Neural progenitor cell (in vitro differentiated cells): ENCODE data around the gene MYL12A. TPM values are rescaled to one million over a fixed set of nuclear protein-coding genes. Genes with fewer than 3 reads are reported as not detected.
A peak's percentile ranks its signal among the peaks of the same experiment; 100 is the strongest.

ENCODE experiments used
- DNase-seq: peaks from one replicate; pipeline ENCODE4 v3.0.0-alpha.2; 2016; ENCODE audit warnings: low spot score
- H2AFZ ChIP-seq: fragments of 200-600 bp; sonication (generic); replicated peaks from 2 replicates; pipeline ENCODE4 v1.6.1; 2016; ENCODE audit warnings: antibody characterized with exemption
- H3F3A ChIP-seq: fragments of 200-600 bp; sonication (generic); 2 replicates; pipeline ENCODE4 v1.6.1; 2016; ENCODE audit warnings: antibody characterized with exemption, low read depth
- H3K27ac ChIP-seq: fragments of 200-600 bp; sonication (generic); 2 replicates; pipeline ENCODE4 v1.5.1; 2016; ENCODE audit warnings: mild to moderate bottlenecking
- H3K27me3 ChIP-seq: fragments of 200-600 bp; sonication (generic); 2 replicates; pipeline ENCODE4 v1.6.1; 2016; ENCODE audit warnings: mild to moderate bottlenecking, moderate library complexity
- H3K36me3 ChIP-seq: fragments of 200-600 bp; sonication (generic); 2 replicates; pipeline ENCODE4 v1.5.1; 2016
- H3K4me1 ChIP-seq: fragments of 200-600 bp; sonication (generic); 2 replicates; pipeline ENCODE4 v1.6.1; 2016; ENCODE audit warnings: mixed run types
- H3K4me2 ChIP-seq: fragments of 200-600 bp; sonication (generic); 2 replicates; pipeline ENCODE4 v1.6.1; 2016
- H3K4me3 ChIP-seq: fragments of 200-600 bp; sonication (generic); 2 replicates; pipeline ENCODE4 v1.5.1; 2016
- H3K79me2 ChIP-seq: fragments of 200-600 bp; sonication (generic); 2 replicates; pipeline ENCODE4 v1.6.1; 2016; ENCODE audit warnings: low read depth
- H3K9ac ChIP-seq: fragments of 200-600 bp; sonication (generic); 2 replicates; pipeline ENCODE4 v1.6.1; 2016
- H3K9me3 ChIP-seq: fragments of 200-600 bp; sonication (generic); 2 replicates; pipeline ENCODE4 v1.5.1; 2016; ENCODE audit warnings: low read depth
- H4K20me1 ChIP-seq: fragments of 200-600 bp; sonication (generic); 2 replicates; pipeline ENCODE4 v1.6.1; 2016; ENCODE audit warnings: low read depth
- H3K27ac Mint-ChIP-seq: 3 replicates; pipeline ENCODE4 v1.8.0; 2021; ENCODE audit warnings: mixed read lengths
- H3K27me3 Mint-ChIP-seq: 2 replicates; pipeline ENCODE4 v1.8.0; 2022; ENCODE audit warnings: low read depth, mild to moderate bottlenecking, inconsistent platforms, moderate library complexity, mixed read lengths; ENCODE audit not compliant: insufficient read depth
- H3K36me3 Mint-ChIP-seq: 3 replicates; pipeline ENCODE4 v1.8.0; 2021; ENCODE audit warnings: mixed read lengths
- H3K4me1 Mint-ChIP-seq: 3 replicates; pipeline ENCODE4 v1.8.0; 2021; ENCODE audit warnings: mixed read lengths
- H3K4me3 Mint-ChIP-seq: 3 replicates; pipeline ENCODE4 v1.8.0; 2021; ENCODE audit warnings: mild to moderate bottlenecking, moderate library complexity, mixed read lengths
- H3K9me3 Mint-ChIP-seq: 3 replicates; pipeline ENCODE4 v1.8.0; 2020; ENCODE audit warnings: mixed read lengths
- CTCF ChIP-seq: fragments of 200-600 bp; sonication (generic); IDR thresholded peaks from 2 replicates; pipeline ENCODE4 v1.5.1; 2017; ENCODE audit warnings: antibody characterized with exemption, mild to moderate bottlenecking
- EZH2 ChIP-seq: fragments of 200-600 bp; sonication (generic); IDR thresholded peaks from 2 replicates; pipeline ENCODE4 v1.6.1; 2017; ENCODE audit warnings: antibody characterized with exemption, mild to moderate bottlenecking, moderate library complexity
- EZH2phosphoT487 ChIP-seq: fragments of 200-600 bp; sonication (generic); IDR thresholded peaks from 2 replicates; pipeline ENCODE4 v1.6.1; 2017; ENCODE audit warnings: antibody characterized with exemption
- total RNA-seq: library from RNA; depleted of rRNA; stranded (reverse); fragments of >200 nt; gene quantifications from 2 replicates; pipeline ENCODE4 v1.2.3, GENCODE V29; 2015; ENCODE audit warnings: low replicate concordance

Gene MYL12A
- total RNA-seq, 1 donor from 2014 or later = 365 TPM

- peaks cover 20% of the 10 kb centered on the region for H3K9me3 ChIP-seq
- peaks cover 13% of the 10 kb centered on the region for H3K79me2 ChIP-seq
- no peak overlapping the region for H3K4me3 ChIP-seq
- TF ChIP-seq EZH2 = no peak
- no peak for TF ChIP-seq EZH2phosphoT487
- TF ChIP-seq CTCF = no peak
- no peak overlapping the region for H3K27ac ChIP-seq
- peaks cover 7% of the 10 kb centered on the region for H3K27me3 Mint-ChIP-seq
- no peaks in the 10 kb centered on the region for H4K20me1 ChIP-seq
- no peak overlapping the region for H3K4me2 ChIP-seq
- H3K4me1 Mint-ChIP-seq = peaks cover 6% of the 10 kb centered on the region
- H3K9ac ChIP-seq = no peak overlapping the region
- H3K9me3 Mint-ChIP-seq = peaks cover 45% of the 10 kb centered on the region
- no peak overlapping the region for H3K27ac Mint-ChIP-seq
- no peak for DNase-seq
- no peak overlapping the region for H2AFZ ChIP-seq
- H3K36me3 Mint-ChIP-seq = peaks cover 15% of the 10 kb centered on the region
- no peak overlapping the region for H3K4me3 Mint-ChIP-seq
- H3F3A ChIP-seq = peaks cover 5% of the 10 kb centered on the region
- H3K4me1 ChIP-seq = peaks cover 4% of the 10 kb centered on the region
- H3K27me3 ChIP-seq = no peaks in the 10 kb centered on the region
- H3K36me3 ChIP-seq = peaks cover 6% of the 10 kb centered on the region
These were observed 47.0 kb downstream of the MYL12A start for GRCh38 chr18:3294435-3295080.

DNA sequence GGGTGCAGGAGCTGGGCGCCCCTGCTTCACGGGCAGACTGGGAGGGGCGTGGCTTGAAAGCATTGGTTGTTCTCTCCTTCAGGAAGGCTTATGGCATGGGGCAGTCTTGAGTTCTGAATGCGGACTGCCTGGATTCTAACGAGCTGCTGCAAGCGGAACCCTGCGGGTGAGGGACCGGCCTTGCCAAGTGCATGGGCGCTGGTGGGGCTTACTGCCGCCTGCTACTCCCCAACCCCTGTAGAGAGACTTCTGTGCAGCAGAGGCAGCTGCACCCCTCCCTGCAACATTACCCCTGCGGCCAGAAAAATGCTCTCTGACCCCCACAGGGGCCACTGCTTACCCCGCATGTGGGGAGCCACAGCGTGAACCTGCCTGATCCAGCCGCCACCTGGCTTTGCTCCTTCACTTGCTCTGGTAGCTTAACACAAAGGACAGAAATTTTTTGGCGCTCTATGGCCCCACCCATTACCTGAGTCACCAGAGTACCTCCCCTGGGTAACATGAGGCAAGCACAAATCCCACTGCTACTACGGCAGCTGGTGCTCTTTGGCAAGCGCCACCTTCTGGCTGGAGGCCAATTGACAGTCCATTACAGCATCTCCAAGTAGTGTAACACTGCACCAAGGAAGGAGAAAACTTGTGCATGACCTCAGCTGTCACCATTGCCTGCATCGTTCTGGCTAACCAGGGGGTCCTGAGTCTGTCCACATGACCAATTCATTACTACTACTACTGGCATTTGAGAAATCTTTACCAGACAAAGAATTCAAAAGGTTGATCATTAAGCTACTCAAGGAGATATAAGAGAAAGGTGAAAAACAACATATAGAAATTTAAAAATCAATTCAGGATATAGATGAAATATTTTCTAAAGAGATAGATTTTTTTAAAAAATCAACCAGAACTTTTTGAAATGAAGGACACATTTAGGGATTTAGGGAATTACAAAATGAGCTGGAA lies 49.7 kb downstream of the MYL12A start:
- peak overlapping the region; percentile 44 for H3K27ac ChIP-seq
- DNase-seq = peak; percentile 87
- H3K27me3 Mint-ChIP-seq = peaks cover 7% of the 10 kb centered on the region
- H3K27ac Mint-ChIP-seq = peak overlapping the region; percentile 94
- H3K4me3 Mint-ChIP-seq = peak overlapping the region; percentile 96
- H3K36me3 ChIP-seq = no peaks in the 10 kb centered on the region
- peaks cover 13% of the 10 kb centered on the region for H3K79me2 ChIP-seq
- H3K27me3 ChIP-seq = no peaks in the 10 kb centered on the region
- H3K9me3 Mint-ChIP-seq = peaks cover 29% of the 10 kb centered on the region
- H3K4me2 ChIP-seq = peak overlapping the region; percentile 94
- peak overlapping the region; percentile 90 for H3K4me3 ChIP-seq
- H4K20me1 ChIP-seq = no peaks in the 10 kb centered on the region
- peaks cover under 1% of the 10 kb centered on the region for H3K9me3 ChIP-seq
- peak overlapping the region; percentile 85 for H2AFZ ChIP-seq
- TF ChIP-seq EZH2phosphoT487 = no peak
- peak; percentile 96 for TF ChIP-seq CTCF
- no peak for TF ChIP-seq EZH2
- H3K9ac ChIP-seq = peak overlapping the region; percentile 38
- peaks cover 5% of the 10 kb centered on the region for H3F3A ChIP-seq
- peaks cover 4% of the 10 kb centered on the region for H3K4me1 ChIP-seq
- H3K36me3 Mint-ChIP-seq = peaks cover 12% of the 10 kb centered on the region
- peaks cover 6% of the 10 kb centered on the region for H3K4me1 Mint-ChIP-seq

- no peaks in the 10 kb centered on the region for H4K20me1 ChIP-seq
- Mint-ChIP-seq H3K27ac (no peak overlapping the region), H3K36me3 (no peaks in the 10 kb centered on the region), H3K27me3 (peaks cover 4% of the 10 kb centered on the region), H3K4me3 (no peak overlapping the region), H3K4me1 (no peaks in the 10 kb centered on the region), H3K9me3 (peaks cover 4% of the 10 kb centered on the region)
- no peak for DNase-seq
- no peak overlapping the region for H3K4me2 ChIP-seq
- H3K36me3 ChIP-seq = no peaks in the 10 kb centered on the region
- H3K4me3 ChIP-seq = no peak overlapping the region
- TF ChIP-seq EZH2 (no peak), EZH2phosphoT487 (no peak), CTCF (no peak)
- no peaks in the 10 kb centered on the region for H3K27me3 ChIP-seq
- H3K27ac ChIP-seq = no peak overlapping the region
- H2AFZ ChIP-seq = no peak overlapping the region
- H3F3A ChIP-seq = no peaks in the 10 kb centered on the region
- no peaks in the 10 kb centered on the region for H3K9me3 ChIP-seq
- H3K79me2 ChIP-seq = no peaks in the 10 kb centered on the region
- H3K4me1 ChIP-seq = no peaks in the 10 kb centered on the region
- no peak overlapping the region for H3K9ac ChIP-seq
These were observed 57.2 kb downstream of the MYL12A start for GRCh38 chr18:3304832-3305231.
